BLaER1 (cell line): Measurements from ENCODE around the gene TRNAU1AP.

ENCODE experiments used
- H3K27ac ChIP-seq: shearing (Covaris generic); formaldehyde crosslinking; 2 replicates; pipeline ENCODE4 v1.8.1; 2022
- H3K27me3 ChIP-seq: shearing (Covaris generic); formaldehyde crosslinking; 2 replicates; pipeline ENCODE4 v1.8.1; 2022
- H3K36me3 ChIP-seq: shearing (Covaris generic); formaldehyde crosslinking; 2 replicates; pipeline ENCODE4 v1.8.1; 2022
- H3K4me1 ChIP-seq: shearing (Covaris generic); formaldehyde crosslinking; 2 replicates; pipeline ENCODE4 v1.8.1; 2022
- H3K4me2 ChIP-seq: shearing (Covaris generic); formaldehyde crosslinking; 2 replicates; pipeline ENCODE4 v1.8.1; 2022
- H3K4me3 ChIP-seq: shearing (Covaris generic); formaldehyde crosslinking; 2 replicates; pipeline ENCODE4 v1.8.1; 2022
- H3K9ac ChIP-seq: shearing (Covaris generic); formaldehyde crosslinking; 2 replicates; pipeline ENCODE4 v1.8.1; 2022
- H3K9me3 ChIP-seq: shearing (Covaris generic); formaldehyde crosslinking; 2 replicates; pipeline ENCODE4 v1.8.1; 2022
- H4K20me1 ChIP-seq: shearing (Covaris generic); formaldehyde crosslinking; 2 replicates; pipeline ENCODE4 v1.8.1; 2022
- Cebpa-rat ChIP-seq: shearing (Covaris generic); IDR thresholded peaks from 2 replicates; pipeline ENCODE4 v1.8.1; 2022

The TRNAU1AP gene

GRCh38 chr1:28604962-28605361, 52.1 kb downstream of the TRNAU1AP start:
- Histone ChIP-seq H3K36me3 (peaks cover 78% of the 10 kb centered on the region), H3K4me1 (peaks cover 25% of the 10 kb centered on the region), H3K4me3 (no peak overlapping the region)

GRCh38 chr1:28606771-28607170, 53.9 kb downstream of the TRNAU1AP start:
- no peak overlapping the region for H3K4me2 ChIP-seq
- H3K27me3 ChIP-seq, result no peaks in the 10 kb centered on the region
- no peak overlapping the region for H3K9ac ChIP-seq
- no peak overlapping the region for H3K27ac ChIP-seq
- peaks cover 72% of the 10 kb centered on the region for H3K36me3 ChIP-seq
- no peaks in the 10 kb centered on the region for H4K20me1 ChIP-seq
- no peak overlapping the region for H3K4me3 ChIP-seq
- peaks cover 32% of the 10 kb centered on the region for H3K4me1 ChIP-seq
- H3K9me3 ChIP-seq, result no peaks in the 10 kb centered on the region
- TF ChIP-seq Cebpa-rat, result no peak

More at GRCh38 chr1:28604962-28605361, 52.1 kb downstream of the TRNAU1AP start:
- no peaks in the 10 kb centered on the region for H3K27me3 ChIP-seq
- no peaks in the 10 kb centered on the region for H4K20me1 ChIP-seq
- no peaks in the 10 kb centered on the region for H3K9me3 ChIP-seq
- H3K4me2 ChIP-seq, result peak overlapping the region; percentile 69
- peak overlapping the region; percentile 15; the same call in 1 of the 2 replicates for H3K27ac ChIP-seq
- TF ChIP-seq Cebpa-rat, result no peak
- peak overlapping the region; percentile 42; the same call in 1 of the 2 replicates for H3K9ac ChIP-seq

GRCh38 chr1:28613175-28613574, 60.3 kb downstream of the TRNAU1AP start:
- no peak for TF ChIP-seq Cebpa-rat
- H3K27me3 ChIP-seq, result no peaks in the 10 kb centered on the region

More at GRCh38 chr1:28613175-28613574, 60.3 kb downstream of the TRNAU1AP start:
- no peak overlapping the region for H3K9ac ChIP-seq
- H3K36me3 ChIP-seq, result peaks cover 84% of the 10 kb centered on the region
- no peak overlapping the region for H3K4me3 ChIP-seq
- peaks cover 11% of the 10 kb centered on the region for H3K4me1 ChIP-seq
- no peak overlapping the region for H3K4me2 ChIP-seq
- H3K9me3 ChIP-seq, result no peaks in the 10 kb centered on the region
- H3K27ac ChIP-seq, result no peak overlapping the region
- no peaks in the 10 kb centered on the region for H4K20me1 ChIP-seq
